Fibroblast of skin of right biceps (primary cell): ENCODE results near the gene TPSD1.
"Not testable (repeated sequence)": the region's sequence is repeated elsewhere in the genome, so short reads cannot be mapped to it uniquely, and the experiment has no call there.

Experiments
- DNase-seq: peaks from one replicate; pipeline ENCODE4 v3.0.0-alpha.2; 2013

TPSD1 gene

GRCh38 chr16:1283996-1284616 lies 28.2 kb downstream of the TPSD1 start:
- no peak for DNase-seq

- DNase-seq: no peak
Observed at GRCh38 chr16:1285669-1286512, 30.0 kb downstream of the TPSD1 start.

GRCh38 chr16:1286513-1287094 lies 30.7 kb downstream of the TPSD1 start:
- DNase-seq: no peak

- DNase-seq: no peak
Observed at GRCh38 chr16:1287982-1288670, 32.3 kb downstream of the TPSD1 start.

GRCh38 chr16:1288813-1289476 lies 33.1 kb downstream of the TPSD1 start:
- DNase-seq: no peak

- DNase-seq: no peak
Observed at GRCh38 chr16:1289477-1289866, 33.6 kb downstream of the TPSD1 start.

- no peak for DNase-seq
Observed at GRCh38 chr16:1290063-1290501, 34.2 kb downstream of the TPSD1 start.

- DNase-seq: no peak
Observed at GRCh38 chr16:1290860-1291575, 35.1 kb downstream of the TPSD1 start.

GRCh38 chr16:1291576-1291974 lies 35.7 kb downstream of the TPSD1 start:
- no peak for DNase-seq

- DNase-seq: not testable (repeated sequence)
Observed at GRCh38 chr16:1292208-1292607, 36.3 kb downstream of the TPSD1 start.

GRCh38 chr16:1292808-1293207 lies 36.9 kb downstream of the TPSD1 start:
- not testable (repeated sequence) for DNase-seq

GRCh38 chr16:1293921-1294656 lies 38.2 kb downstream of the TPSD1 start:
- DNase-seq: no peak

- DNase-seq: no peak
Observed at GRCh38 chr16:1295465-1295864, 39.6 kb downstream of the TPSD1 start.

- DNase-seq: not testable (repeated sequence)
Observed at GRCh38 chr16:1296688-1297017, 40.8 kb downstream of the TPSD1 start.

- peak; percentile 31 for DNase-seq
Observed at GRCh38 chr16:1297018-1297696, 41.3 kb downstream of the TPSD1 start.

- DNase-seq: no peak
Observed at GRCh38 chr16:1298406-1298805, 42.5 kb downstream of the TPSD1 start.

GRCh38 chr16:1299012-1299867 lies 43.4 kb downstream of the TPSD1 start:
- DNase-seq: no peak

- no peak for DNase-seq
Observed at GRCh38 chr16:1299868-1300203, 44.0 kb downstream of the TPSD1 start.

- DNase-seq: peak; percentile 25
Observed at GRCh38 chr16:1300664-1301476, 45.0 kb downstream of the TPSD1 start.
